ENCODE results near the gene SPPL2C.

Gene SPPL2C

DNA sequence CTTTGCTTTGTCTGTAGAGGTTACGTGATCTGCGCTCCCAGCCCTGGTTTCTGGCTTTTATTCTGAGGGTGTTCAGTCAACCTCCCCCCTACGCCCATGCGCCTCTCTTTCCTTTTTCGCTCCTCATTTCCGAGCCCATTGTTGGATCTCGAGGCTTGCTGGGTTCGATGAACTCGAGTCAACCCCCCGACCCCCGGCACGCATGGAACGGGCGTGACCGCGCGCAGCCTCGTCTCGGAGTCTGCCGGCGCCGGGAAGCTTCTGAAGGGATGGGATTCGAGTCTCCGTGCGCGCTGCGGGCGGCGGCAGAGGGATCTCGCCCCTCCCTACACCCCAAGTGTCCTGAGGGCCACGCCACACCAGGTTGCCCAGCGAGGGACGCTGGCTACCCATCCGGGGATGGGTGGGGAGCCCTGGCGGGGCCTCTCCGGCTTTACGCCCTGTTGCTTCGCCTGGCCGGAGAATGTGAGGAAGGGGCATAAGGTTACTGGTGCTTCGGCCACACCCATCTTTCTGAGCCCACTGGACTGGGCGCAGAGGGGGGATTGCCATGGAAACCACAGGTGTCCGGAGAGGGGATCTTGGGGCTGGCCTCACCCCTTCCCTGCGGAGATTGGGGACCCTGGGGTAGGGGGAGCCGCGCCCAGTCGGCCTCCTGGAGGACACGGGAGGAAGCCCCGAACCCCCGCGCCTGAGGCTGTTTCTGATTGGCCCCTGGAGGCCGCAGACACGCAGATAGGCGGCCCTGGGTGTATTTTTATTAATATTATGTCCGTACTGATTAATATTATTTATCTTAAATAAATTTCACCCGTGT, 51.5 kb downstream of the SPPL2C start:
- no peak for TF ChIP-seq CTCF (IDR thresholded peaks at IDR 0.05; ENCODE audit: low read depth, low read length, missing control alignments)
- H3K4me3 ChIP-seq (ENCODE audit: low read depth, low read length) = no peak overlapping the region

More for the DNA sequence above, 51.5 kb downstream of the SPPL2C start:
- no peak for DNase-seq (ENCODE audit: low read depth)

All from GM12864 (cell line).